Spleen (tissue), 11 donors: Measurements from ENCODE around the gene FMNL3. TPM values are rescaled to one million over a fixed set of nuclear protein-coding genes. Genes with fewer than 3 reads are reported as not detected.

ENCODE experiments used
- DNase-seq: peaks from one replicate; pipeline ENCODE4 v3.0.0-alpha.2; 2020
- H3K27ac ChIP-seq, 8 donors: fragments of 200-600 bp; sonication (generic) in 7 of 8; 1 replicate in 4 of 8; 2 replicates in 4 of 8; pipeline versions ENCODE4 v1.5.0 to v1.8.0; 2016 to 2021; ENCODE audit warnings: inconsistent platforms in 4 of 8, mild to moderate bottlenecking in 4 of 8, moderate library complexity in 1 of 8
- H3K27me3 ChIP-seq, 7 donors: fragments of 200-600 bp; sonication (generic) in 6 of 7; replicated peaks in 1 of 7; 1 replicate in 4 of 7; 2 replicates in 3 of 7; pipeline versions ENCODE4 v1.5.0 to v1.8.0; 2016 to 2021; ENCODE audit warnings: inconsistent platforms in 3 of 7, mild to moderate bottlenecking in 1 of 7
- H3K36me3 ChIP-seq, 6 donors: fragments of 200-600 bp; sonication (generic) in 5 of 6; 1 replicate in 4 of 6; 2 replicates in 2 of 6; pipeline versions ENCODE4 v1.5.0 to v1.8.0; 2016 to 2021; ENCODE audit warnings: inconsistent platforms in 2 of 6
- H3K4me1 ChIP-seq, 6 donors: fragments of 200-600 bp; sonication (generic) in 5 of 6; 1 replicate in 3 of 6; 2 replicates in 3 of 6; pipeline versions ENCODE4 v1.5.0 to v1.8.0; 2016 to 2021; ENCODE audit warnings: inconsistent platforms in 3 of 6
- H3K4me3 ChIP-seq, 8 donors: fragments of 200-600 bp; sonication (generic) in 7 of 8; 1 replicate in 4 of 8; 2 replicates in 4 of 8; pipeline versions ENCODE4 v1.5.0 to v1.8.0; 2016 to 2021; ENCODE audit warnings: inconsistent platforms in 4 of 8, mild to moderate bottlenecking in 4 of 8, moderate library complexity in 2 of 8
- H3K9me3 ChIP-seq, 8 donors: fragments of 200-600 bp; sonication (generic) in 7 of 8; 1 replicate in 4 of 8; 2 replicates in 4 of 8; pipeline versions ENCODE4 v1.5.0 to v1.8.0; 2016 to 2021; ENCODE audit warnings: inconsistent platforms in 4 of 8
- POLR2A ChIP-seq, 3 donors: fragments of 450-650 bp; IDR thresholded peaks; one replicate each; pipeline ENCODE4 v1.5.1; 2017; ENCODE audit warnings: antibody characterized with exemption in 3 of 3, mild to moderate bottlenecking in 1 of 3
- POLR2AphosphoS5 ChIP-seq, 3 donors: sonication (generic); formaldehyde crosslinking; IDR thresholded peaks; one replicate each; pipeline ENCODE4 v1.5.1; 2017; ENCODE audit warnings: antibody characterized with exemption in 3 of 3
- WGBS, 5 donors: extraction: QIAGEN DNeasy Blood & Tissue Kit in 3 of 5; methylation state at CpG; one replicate each; pipeline versions ENCODE4 v1.1.5 to v1.1.7; 2013 to 2018; 5-methylcytosine and 5-hydroxymethylcytosine counted together
- intact Hi-C: fragments of 100-400 bp; cut with DNase I; formaldehyde crosslinking; loops from one replicate; pipeline ENCODE4 v1.15.0; 2023; ENCODE audit warnings: low total_unique reads
- polyA plus RNA-seq, 3 donors: library from polyadenylated mRNA; stranded (reverse); fragments of 200-250 nt; gene quantifications; one replicate each; pipeline ENCODE4 v1.2.1, GENCODE V29; 2013
- total RNA-seq, 7 donors: library from RNA; depleted of rRNA in 3 of 7; stranded (reverse); fragments of >200 nt in 3 of 7; fragmentation: NEBNext Ultra II Directional in 4 of 7; extraction: Animal tissue kit (Norgen Biotek cat#: 25700) in 4 of 7; gene quantifications; one replicate each; pipeline versions ENCODE4 v1.1.0 to v1.2.1, GENCODE V29; 2016 to 2021
- TF ChIP-seq, protein P1 (sequence below), 11 experiments: fragments of 200-600 bp in 7 of 11; fragments of 450-650 bp in 4 of 11; sonication (generic) in 4 of 11; IDR thresholded peaks in 8 of 11; conservative IDR thresholded peaks in 3 of 11; 1 replicate in 7 of 11; 2 replicates in 4 of 11; pipeline versions ENCODE4 v1.4.0 to v1.8.0; 2016 to 2021; ENCODE audit warnings: antibody characterized with exemption in 11 of 11, inconsistent platforms in 4 of 11, mild to moderate bottlenecking in 1 of 11
- donor health status: healthy with polysubstance abuse.
- donor health status: DM: no; HTN: no; CAD: no; lungs with moderate emphysema.
- donor health status: DM: no; HTN: no; CAD: no.
- donor health status: Bipolar disorder and iron deficiency.
- donor health status: healthy.
- donor health status: DM: no; HTN: no; CAD: no.
- donor health status: DM: yes; HTN: yes; CAD: no.

The FMNL3 gene
- total and polyA plus RNA-seq, 10 donors: 8.6 to 46.9 (median 27.3) TPM

DNA sequence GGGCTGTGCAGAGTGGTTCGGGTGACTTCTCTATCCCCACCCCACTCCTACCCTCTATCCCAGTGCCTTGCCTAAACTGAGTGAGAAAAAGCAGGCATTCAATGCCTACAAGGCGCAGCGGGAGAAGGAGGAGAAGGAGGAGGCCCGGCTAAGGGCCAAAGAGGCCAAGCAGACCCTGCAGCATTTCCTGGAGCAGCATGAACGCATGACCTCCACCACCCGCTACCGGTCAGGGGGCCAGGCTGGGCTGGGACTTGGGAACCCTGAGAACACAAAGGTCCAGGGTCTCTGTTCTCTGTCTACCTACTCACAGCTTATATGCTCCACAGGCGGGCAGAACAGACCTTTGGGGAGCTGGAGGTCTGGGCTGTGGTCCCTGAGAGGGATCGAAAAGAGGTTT, 72.2 kb downstream of the FMNL3 start:
- H3K4me3 ChIP-seq: no peak overlapping the region
- WGBS, 5 donors: 81 to 89% (median 89%) methylated on average over 9 of the region's 9 CpGs

GRCh38 chr12:49633703-49634345, 73.4 kb downstream of the FMNL3 start:
- H3K4me3 ChIP-seq: no peak overlapping the region
- no peaks in the 10 kb centered on the region for H3K27me3 ChIP-seq
- intact Hi-C loops: no loop called here
- DNase-seq: no peak
- no peaks in the 10 kb centered on the region for H3K9me3 ChIP-seq
- H3K27ac ChIP-seq: no peak overlapping the region
- TF ChIP-seq POLR2A (IDR thresholded peaks at IDR 0.05) (no peak), POLR2AphosphoS5 (IDR thresholded peaks at IDR 0.05) (peak in 1 of 3 donors; percentile 52)
- TF ChIP-seq, protein P1, sequence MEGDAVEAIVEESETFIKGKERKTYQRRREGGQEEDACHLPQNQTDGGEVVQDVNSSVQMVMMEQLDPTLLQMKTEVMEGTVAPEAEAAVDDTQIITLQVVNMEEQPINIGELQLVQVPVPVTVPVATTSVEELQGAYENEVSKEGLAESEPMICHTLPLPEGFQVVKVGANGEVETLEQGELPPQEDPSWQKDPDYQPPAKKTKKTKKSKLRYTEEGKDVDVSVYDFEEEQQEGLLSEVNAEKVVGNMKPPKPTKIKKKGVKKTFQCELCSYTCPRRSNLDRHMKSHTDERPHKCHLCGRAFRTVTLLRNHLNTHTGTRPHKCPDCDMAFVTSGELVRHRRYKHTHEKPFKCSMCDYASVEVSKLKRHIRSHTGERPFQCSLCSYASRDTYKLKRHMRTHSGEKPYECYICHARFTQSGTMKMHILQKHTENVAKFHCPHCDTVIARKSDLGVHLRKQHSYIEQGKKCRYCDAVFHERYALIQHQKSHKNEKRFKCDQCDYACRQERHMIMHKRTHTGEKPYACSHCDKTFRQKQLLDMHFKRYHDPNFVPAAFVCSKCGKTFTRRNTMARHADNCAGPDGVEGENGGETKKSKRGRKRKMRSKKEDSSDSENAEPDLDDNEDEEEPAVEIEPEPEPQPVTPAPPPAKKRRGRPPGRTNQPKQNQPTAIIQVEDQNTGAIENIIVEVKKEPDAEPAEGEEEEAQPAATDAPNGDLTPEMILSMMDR (IDR thresholded peaks at IDR 0.05 in 8 of 11, conservative IDR thresholded peaks at IDR 0.05 in 3 of 11): no peak
- H3K36me3 ChIP-seq: peaks cover 0 to 29% (median 4%) of the 10 kb centered on the region in 6 donors
- peaks cover 8 to 22% (median 16%) of the 10 kb centered on the region in 6 donors for H3K4me1 ChIP-seq
- 69 to 94% (median 87%) methylated on average over 2 of the region's 2 CpGs for WGBS, 5 donors

More for the DNA sequence above, 72.2 kb downstream of the FMNL3 start:
- DNase-seq: no peak
- Histone ChIP-seq H3K27me3 (no peaks in the 10 kb centered on the region), H3K9me3 (no peaks in the 10 kb centered on the region), H3K36me3 (peaks cover 0 to 29% (median 4%) of the 10 kb centered on the region in 6 donors), H3K27ac (no peak overlapping the region), H3K4me1 (peaks cover 8 to 25% (median 16%) of the 10 kb centered on the region in 6 donors)
- intact Hi-C loops: no loop called here
- TF ChIP-seq, protein P1 (IDR thresholded peaks at IDR 0.05 in 8 of 11, conservative IDR thresholded peaks at IDR 0.05 in 3 of 11): no peak

GRCh38 chr12:49632986-49633702, 74.1 kb downstream of the FMNL3 start:
- DNase-seq: no peak
- 89 to 98% (median 95%) methylated on average over 8 of the region's 8 CpGs for WGBS, 5 donors
- peaks cover 0 to 29% (median 4%) of the 10 kb centered on the region in 6 donors for H3K36me3 ChIP-seq
- no peaks in the 10 kb centered on the region for H3K27me3 ChIP-seq
- intact Hi-C loops: no loop called here
- H3K9me3 ChIP-seq: no peaks in the 10 kb centered on the region
- TF ChIP-seq POLR2AphosphoS5 (IDR thresholded peaks at IDR 0.05) (no peak), POLR2A (IDR thresholded peaks at IDR 0.05) (no peak)
- TF ChIP-seq, protein P1 (IDR thresholded peaks at IDR 0.05 in 8 of 11, conservative IDR thresholded peaks at IDR 0.05 in 3 of 11): no peak
- no peak overlapping the region for H3K4me3 ChIP-seq
- H3K4me1 ChIP-seq: peaks cover 8 to 21% (median 16%) of the 10 kb centered on the region in 6 donors
- no peak overlapping the region for H3K27ac ChIP-seq

DNA sequence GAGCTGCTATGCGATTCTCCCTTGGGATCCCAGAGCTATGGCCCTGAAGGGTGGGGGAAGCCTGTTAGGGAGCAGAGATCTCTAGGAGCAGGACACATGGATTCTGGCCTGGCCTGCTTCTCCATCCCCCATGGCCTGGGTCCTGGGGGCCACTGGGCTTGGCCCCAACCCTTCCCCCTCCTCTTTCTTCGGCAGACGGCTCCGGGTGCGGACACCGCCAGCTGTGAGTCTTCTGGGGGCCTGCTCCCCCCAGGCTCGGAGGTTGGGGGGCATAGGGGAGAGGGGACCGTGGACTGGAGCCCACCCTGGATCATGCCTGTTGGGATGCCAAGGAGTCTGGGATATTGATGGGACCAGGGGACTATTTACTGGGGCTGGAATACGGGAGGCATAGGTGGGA, 74.8 kb downstream of the FMNL3 start:
- WGBS, 5 donors: 84 to 96% (median 93%) methylated on average over 4 to 9 of the region's 9 CpGs
- DNase-seq: no peak
- Histone ChIP-seq H3K27me3 (no peaks in the 10 kb centered on the region), H3K27ac (no peak overlapping the region), H3K9me3 (no peaks in the 10 kb centered on the region), H3K4me3 (no peak overlapping the region), H3K36me3 (peaks cover 0 to 29% (median 4%) of the 10 kb centered on the region in 6 donors), H3K4me1 (peaks cover 7 to 13% (median 11%) of the 10 kb centered on the region in 6 donors)
- intact Hi-C loops: no loop called here
- TF ChIP-seq POLR2A (IDR thresholded peaks at IDR 0.05): no peak
- TF ChIP-seq, protein P1 (IDR thresholded peaks at IDR 0.05 in 8 of 11, conservative IDR thresholded peaks at IDR 0.05 in 3 of 11): no peak
- TF ChIP-seq POLR2AphosphoS5 (IDR thresholded peaks at IDR 0.05): no peak
